ENCODE data around the gene CAMKK1. TPM values are rescaled to one million over a fixed set of nuclear protein-coding genes. Genes with fewer than 3 reads are reported as not detected.
"Not testable (repeated sequence)": the region's sequence is repeated elsewhere in the genome, so short reads cannot be mapped to it uniquely, and the experiment has no call there.

Gene CAMKK1
- total RNA-seq, 1 experiment from 2014 or later, result 10.1 TPM

GRCh38 chr17:3845291-3845620, 47.6 kb downstream of the CAMKK1 start:
- peak overlapping the region; percentile 94 for H3K4me3 ChIP-seq (ENCODE audit: low read length)
- H3K9ac ChIP-seq (ENCODE audit: low read length), result peak overlapping the region; percentile 98
- H3K36me3 ChIP-seq (ENCODE audit: low read depth, low read length), result no peaks in the 10 kb centered on the region; the same call in 1 of the 2 replicates
- TF ChIP-seq EZH2phosphoT487 (IDR thresholded peaks at IDR 0.05; ENCODE audit: borderline replicate concordance, low read length) (no peak), EZH2 (IDR thresholded peaks at IDR 0.05; ENCODE audit: low read length, unreplicated experiment) (no peak)
- TF ChIP-seq, protein P1, sequence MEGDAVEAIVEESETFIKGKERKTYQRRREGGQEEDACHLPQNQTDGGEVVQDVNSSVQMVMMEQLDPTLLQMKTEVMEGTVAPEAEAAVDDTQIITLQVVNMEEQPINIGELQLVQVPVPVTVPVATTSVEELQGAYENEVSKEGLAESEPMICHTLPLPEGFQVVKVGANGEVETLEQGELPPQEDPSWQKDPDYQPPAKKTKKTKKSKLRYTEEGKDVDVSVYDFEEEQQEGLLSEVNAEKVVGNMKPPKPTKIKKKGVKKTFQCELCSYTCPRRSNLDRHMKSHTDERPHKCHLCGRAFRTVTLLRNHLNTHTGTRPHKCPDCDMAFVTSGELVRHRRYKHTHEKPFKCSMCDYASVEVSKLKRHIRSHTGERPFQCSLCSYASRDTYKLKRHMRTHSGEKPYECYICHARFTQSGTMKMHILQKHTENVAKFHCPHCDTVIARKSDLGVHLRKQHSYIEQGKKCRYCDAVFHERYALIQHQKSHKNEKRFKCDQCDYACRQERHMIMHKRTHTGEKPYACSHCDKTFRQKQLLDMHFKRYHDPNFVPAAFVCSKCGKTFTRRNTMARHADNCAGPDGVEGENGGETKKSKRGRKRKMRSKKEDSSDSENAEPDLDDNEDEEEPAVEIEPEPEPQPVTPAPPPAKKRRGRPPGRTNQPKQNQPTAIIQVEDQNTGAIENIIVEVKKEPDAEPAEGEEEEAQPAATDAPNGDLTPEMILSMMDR (conservative IDR thresholded peaks at IDR 0.05; ENCODE audit: low read depth, low read length), result no peak
- H2AFZ ChIP-seq (ENCODE audit: low read length), result peak overlapping the region; percentile 87; the same call in 1 of the 2 replicates
- peaks cover 29% of the 10 kb centered on the region for H3K79me2 ChIP-seq (ENCODE audit: low read length)
- H3K4me2 ChIP-seq (ENCODE audit: low read length), result peak overlapping the region; percentile 93
- H3K27me3 ChIP-seq (ENCODE audit: low read length), result no peaks in the 10 kb centered on the region
- DNase-seq, result no peak
- ChIA-PET CTCF (no interaction called here), POLR2A (ENCODE audit: unreplicated experiment) (no interaction called here)
- TSS peak; percentile 44 for BruUV-seq (replicated peaks)
- no peaks in the 10 kb centered on the region for H3K9me3 ChIP-seq (ENCODE audit: low read length)
- no peaks in the 10 kb centered on the region for H3K4me1 ChIP-seq (ENCODE audit: insufficient read depth, low read length)
- intact Hi-C loops (cut with micrococcal nuclease), result no loop called here
- no peak for ATAC-seq
- H3F3A ChIP-seq (ENCODE audit: low read length, unreplicated experiment), result no peaks in the 10 kb centered on the region
- no peak overlapping the region for H3K27ac ChIP-seq (ENCODE audit: low read length)
- H3K9me2 ChIP-seq (replicated peaks; ENCODE audit: low read length), result no peaks in the 10 kb centered on the region
- H4K20me1 ChIP-seq (ENCODE audit: low read length), result 0 out of 2 replicates have a peak, but pooled peaks cover 4% of the 10 kb centered on the region

- CTCF ChIA-PET, result interaction anchor here (1.0 kb wide), 1 partner anchor 107 kb away, joined by 6 read pairs; no protein-coding TSS in a partner anchor
- ATAC-seq; H3K9me2 ChIP-seq (replicated peaks; ENCODE audit: low read length); H3K27ac ChIP-seq (ENCODE audit: low read length); H3K4me1 ChIP-seq (ENCODE audit: insufficient read depth, low read length); intact Hi-C loops (cut with micrococcal nuclease); H3K36me3 ChIP-seq (ENCODE audit: low read depth, low read length); DNase-seq; H3F3A ChIP-seq (ENCODE audit: low read length, unreplicated experiment); BruUV-seq (replicated peaks); H3K9me3 ChIP-seq (ENCODE audit: low read length); POLR2A ChIA-PET (ENCODE audit: unreplicated experiment); H3K9ac ChIP-seq (ENCODE audit: low read length); H2AFZ ChIP-seq (ENCODE audit: low read length); H4K20me1 ChIP-seq (ENCODE audit: low read length); H3K27me3 ChIP-seq (ENCODE audit: low read length): not testable (repeated sequence)
- Histone ChIP-seq H3K4me2 (ENCODE audit: low read length) (peak overlapping the region; percentile 93), H3K79me2 (ENCODE audit: low read length) (peaks cover 29% of the 10 kb centered on the region), H3K4me3 (ENCODE audit: low read length) (peak overlapping the region; percentile 94; the same call in 1 of the 2 replicates)
Observed at GRCh38 chr17:3844556-3844955, 48.3 kb downstream of the CAMKK1 start.

- Histone ChIP-seq H3K9me2 (replicated peaks; ENCODE audit: low read length) (no peaks in the 10 kb centered on the region), H3F3A (ENCODE audit: low read length, unreplicated experiment) (no peaks in the 10 kb centered on the region), H3K4me1 (ENCODE audit: insufficient read depth, low read length) (no peaks in the 10 kb centered on the region), H2AFZ (ENCODE audit: low read length) (no peak overlapping the region), H3K79me2 (ENCODE audit: low read length) (peaks cover 29% of the 10 kb centered on the region), H3K4me3 (ENCODE audit: low read length) (no peak overlapping the region), H3K27me3 (ENCODE audit: low read length) (no peaks in the 10 kb centered on the region), H3K27ac (ENCODE audit: low read length) (no peak overlapping the region), H3K4me2 (ENCODE audit: low read length) (no peak overlapping the region), H3K36me3 (ENCODE audit: low read depth, low read length) (no peaks in the 10 kb centered on the region; the same call in 1 of the 2 replicates), H3K9ac (ENCODE audit: low read length) (no peak overlapping the region), H4K20me1 (ENCODE audit: low read length) (0 out of 2 replicates have a peak, but pooled peaks cover 4% of the 10 kb centered on the region), H3K9me3 (ENCODE audit: low read length) (no peaks in the 10 kb centered on the region)
- TF ChIP-seq, protein P1 (conservative IDR thresholded peaks at IDR 0.05; ENCODE audit: low read depth, low read length), result peak; percentile 79
- TF ChIP-seq EZH2 (IDR thresholded peaks at IDR 0.05; ENCODE audit: low read length, unreplicated experiment), result no peak
- no peak for TF ChIP-seq EZH2phosphoT487 (IDR thresholded peaks at IDR 0.05; ENCODE audit: borderline replicate concordance, low read length)
- CTCF ChIA-PET, result interaction anchor here (0.6 to 1.0 kb wide), 3 partner anchors 106 to 604 kb away, joined by 3 to 8 read pairs (median 6); no protein-coding TSS in a partner anchor
- POLR2A ChIA-PET (ENCODE audit: unreplicated experiment), result no interaction called here
- no peak for ATAC-seq
- BruUV-seq (replicated peaks), result no TSS peak
- intact Hi-C loops (cut with micrococcal nuclease), result no loop called here
- peak; percentile 63 for DNase-seq
Observed at GRCh38 chr17:3843935-3844516, 48.8 kb downstream of the CAMKK1 start.

Measured in PC-3 (cell line).